NCI-H526 (cell line): ENCODE data around the gene NTM.

Experiments
- DNase-seq, 2 experiments: peaks; one replicate each; lab custom pipeline; 2025; lab: John Stamatoyannopoulos, UW

Gene NTM

DNA sequence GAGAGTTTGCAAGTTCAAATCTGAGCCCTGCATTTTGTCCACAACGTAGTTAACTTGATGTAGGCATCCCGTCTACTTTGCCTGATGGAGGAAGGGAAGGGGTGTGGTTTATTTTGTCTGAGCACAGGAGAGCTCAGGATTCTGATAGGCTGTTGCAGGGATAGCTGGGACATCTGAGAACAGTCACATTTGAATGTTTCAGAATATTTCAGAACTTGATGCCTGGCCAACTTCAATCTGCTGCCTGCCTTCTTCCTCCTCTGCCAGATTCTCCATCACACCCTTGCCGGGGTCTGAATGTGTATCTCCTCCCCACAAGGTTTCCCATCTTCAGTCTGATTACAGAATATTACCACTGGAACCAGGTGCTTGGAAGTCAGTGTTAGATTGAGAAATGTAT is 51.6 kb downstream of the NTM start:
- DNase-seq: peak; percentile 39 to 75

DNA sequence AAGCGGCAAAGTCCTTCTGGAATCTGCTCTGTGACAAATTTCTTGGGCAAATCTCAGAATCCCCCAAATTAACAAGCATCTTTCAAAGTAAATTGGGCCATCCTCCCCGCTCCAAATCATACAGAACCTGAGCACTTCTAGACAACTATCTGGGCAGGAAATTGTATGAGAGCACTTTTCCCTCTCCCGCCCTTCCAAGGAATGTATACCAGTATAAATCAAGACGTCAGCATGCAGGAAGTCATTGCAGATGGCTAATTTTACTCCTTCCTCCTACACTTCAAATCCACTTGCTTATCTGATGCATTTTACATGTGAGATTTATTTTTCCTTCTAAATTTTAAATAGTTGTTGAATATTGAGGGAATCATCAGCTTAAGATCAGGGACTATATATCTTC is 52.1 kb downstream of the NTM start:
- DNase-seq: no peak

- DNase-seq: peak; percentile 97
Measured at GRCh38 chr11:131423688-131424087, 53.3 kb downstream of the NTM start.

DNA sequence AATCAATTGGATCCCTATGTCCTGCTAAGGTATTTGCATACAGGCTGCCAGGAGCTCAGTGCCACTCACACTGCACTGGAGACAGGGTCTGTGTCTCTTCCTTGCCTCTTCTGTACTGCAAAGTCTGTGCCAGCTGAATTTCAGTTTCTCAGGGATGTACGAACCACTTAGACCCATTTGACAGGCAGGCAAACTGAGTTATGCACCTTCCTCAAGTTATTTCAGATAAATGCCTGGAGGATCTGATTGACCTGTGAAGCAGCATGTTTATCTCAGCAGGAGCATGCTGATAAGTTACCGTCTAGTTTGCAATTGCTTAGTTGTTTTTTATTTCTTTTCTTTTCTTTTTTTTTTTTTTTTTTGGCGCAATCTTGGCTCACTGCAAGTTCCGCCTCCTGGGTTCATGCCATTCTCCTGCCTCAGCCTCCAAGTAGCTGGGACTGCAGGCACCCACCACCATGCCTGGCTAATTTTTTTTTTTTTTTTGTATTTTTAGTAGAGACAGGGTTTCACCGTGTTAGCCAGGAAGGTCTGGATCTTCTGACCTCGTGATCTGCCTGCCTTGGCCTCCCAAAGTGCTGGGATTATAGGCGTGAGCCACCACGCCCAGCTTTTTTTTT is 54.0 kb downstream of the NTM start:
- DNase-seq: peak in 1 of 2 experiments; percentile 95

DNA sequence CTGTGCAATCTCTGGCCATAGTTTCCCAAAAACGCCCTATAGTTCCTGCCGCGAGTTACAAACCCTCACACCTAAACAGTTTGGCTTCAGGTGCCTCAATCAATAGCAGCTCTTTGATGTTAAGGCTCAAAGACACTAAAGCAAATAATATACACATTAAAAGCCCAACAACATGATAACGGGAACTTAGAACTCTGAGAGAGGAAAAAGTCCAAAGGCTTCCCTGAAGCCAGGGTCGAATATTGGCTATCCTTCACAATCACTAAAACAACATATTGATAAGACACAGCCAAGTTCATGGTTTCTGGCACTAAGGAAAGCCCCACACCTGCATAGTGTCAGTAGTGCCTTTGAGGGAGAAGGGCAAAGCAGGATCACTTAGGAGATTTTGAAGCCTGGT is 54.9 kb downstream of the NTM start:
- no peak for DNase-seq

DNA sequence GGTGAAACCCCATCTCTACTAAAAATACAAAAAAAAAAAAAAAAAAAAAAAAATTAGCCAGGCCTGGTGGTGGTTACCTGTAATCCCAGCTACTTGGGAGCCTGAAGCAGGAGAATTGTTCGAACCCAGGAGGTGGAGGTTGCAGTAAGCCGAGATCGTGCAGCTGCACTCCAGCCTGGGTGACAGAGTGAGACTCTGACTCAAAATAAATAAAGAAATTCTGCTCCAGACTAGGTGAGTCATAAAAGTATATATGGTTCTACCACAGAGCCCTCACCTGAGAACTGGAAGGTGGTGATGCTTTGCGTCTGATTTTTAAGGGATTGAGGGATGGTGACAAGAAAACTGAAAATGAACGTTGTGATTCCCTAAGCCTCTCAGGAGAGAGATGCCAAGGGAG is 58.4 kb downstream of the NTM start:
- DNase-seq: no peak

DNA sequence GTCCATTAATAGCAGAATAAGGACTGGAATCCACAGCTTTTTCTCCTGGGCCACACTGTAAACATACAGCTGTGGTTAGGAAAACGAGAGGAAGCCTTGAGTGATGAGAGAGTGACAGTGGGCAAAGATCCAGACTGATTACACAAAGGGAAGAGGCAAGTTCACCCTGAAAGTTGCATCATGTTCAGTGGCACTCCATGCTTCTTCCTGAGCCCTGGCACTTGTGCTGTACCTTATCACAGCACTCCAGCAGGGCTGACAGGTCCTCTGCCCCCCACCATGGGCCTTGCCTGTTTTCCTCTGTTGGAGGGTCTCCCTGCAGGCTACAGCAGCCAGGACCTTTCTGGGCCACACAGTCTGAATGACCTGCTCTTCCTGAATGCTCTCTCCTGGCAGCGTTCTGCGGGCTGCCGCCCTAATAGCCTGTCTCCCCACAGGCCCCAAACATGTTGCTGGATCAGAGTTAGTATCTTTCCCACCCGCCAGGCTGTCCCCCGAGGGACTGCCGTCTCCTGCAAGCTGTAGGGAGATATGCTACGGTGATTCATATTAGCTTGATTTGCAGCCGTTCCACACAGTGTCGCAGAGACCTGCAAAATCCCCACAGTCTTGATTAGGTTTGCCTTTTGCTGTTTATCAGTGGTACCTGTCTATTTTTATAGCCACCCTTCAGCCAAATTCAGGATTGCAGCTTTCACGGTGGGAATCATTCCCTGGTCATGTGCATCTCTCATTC is 60.2 kb downstream of the NTM start:
- peak in 1 of 2 experiments; percentile 30 for DNase-seq

- peak; percentile 35 to 82 for DNase-seq
Measured at GRCh38 chr11:131441051-131441810, 70.8 kb downstream of the NTM start.

GRCh38 chr11:131446590-131447275 is 76.3 kb downstream of the NTM start:
- DNase-seq: no peak

- DNase-seq: no peak
Measured at GRCh38 chr11:131447277-131447815, 76.9 kb downstream of the NTM start.

- no peak for DNase-seq
Measured at GRCh38 chr11:131447898-131448297, 77.5 kb downstream of the NTM start.

GRCh38 chr11:131449036-131450019 is 78.9 kb downstream of the NTM start:
- DNase-seq: peak in 1 of 2 experiments; percentile 52

DNA sequence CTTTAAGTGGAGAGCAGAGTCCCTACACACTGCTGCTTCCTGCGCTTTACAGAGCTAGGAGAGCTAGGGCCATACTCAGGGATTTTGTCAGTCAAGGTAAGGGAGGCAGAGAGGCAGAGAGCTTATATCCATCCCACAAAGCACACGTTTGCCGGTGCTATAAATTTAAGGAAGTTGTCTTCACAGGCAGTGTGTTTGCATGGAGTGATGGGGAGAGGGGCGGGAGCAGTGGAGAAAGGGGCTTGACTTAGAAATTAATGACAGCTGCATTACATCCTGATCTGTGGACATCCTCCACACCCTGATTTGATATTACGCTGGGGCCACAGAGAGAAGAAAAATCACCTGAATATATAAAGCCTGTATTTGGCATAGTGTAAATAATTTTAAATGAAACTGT is 84.1 kb downstream of the NTM start:
- DNase-seq: no peak

GRCh38 chr11:131454989-131455388 is 84.6 kb downstream of the NTM start:
- no peak for DNase-seq

DNA sequence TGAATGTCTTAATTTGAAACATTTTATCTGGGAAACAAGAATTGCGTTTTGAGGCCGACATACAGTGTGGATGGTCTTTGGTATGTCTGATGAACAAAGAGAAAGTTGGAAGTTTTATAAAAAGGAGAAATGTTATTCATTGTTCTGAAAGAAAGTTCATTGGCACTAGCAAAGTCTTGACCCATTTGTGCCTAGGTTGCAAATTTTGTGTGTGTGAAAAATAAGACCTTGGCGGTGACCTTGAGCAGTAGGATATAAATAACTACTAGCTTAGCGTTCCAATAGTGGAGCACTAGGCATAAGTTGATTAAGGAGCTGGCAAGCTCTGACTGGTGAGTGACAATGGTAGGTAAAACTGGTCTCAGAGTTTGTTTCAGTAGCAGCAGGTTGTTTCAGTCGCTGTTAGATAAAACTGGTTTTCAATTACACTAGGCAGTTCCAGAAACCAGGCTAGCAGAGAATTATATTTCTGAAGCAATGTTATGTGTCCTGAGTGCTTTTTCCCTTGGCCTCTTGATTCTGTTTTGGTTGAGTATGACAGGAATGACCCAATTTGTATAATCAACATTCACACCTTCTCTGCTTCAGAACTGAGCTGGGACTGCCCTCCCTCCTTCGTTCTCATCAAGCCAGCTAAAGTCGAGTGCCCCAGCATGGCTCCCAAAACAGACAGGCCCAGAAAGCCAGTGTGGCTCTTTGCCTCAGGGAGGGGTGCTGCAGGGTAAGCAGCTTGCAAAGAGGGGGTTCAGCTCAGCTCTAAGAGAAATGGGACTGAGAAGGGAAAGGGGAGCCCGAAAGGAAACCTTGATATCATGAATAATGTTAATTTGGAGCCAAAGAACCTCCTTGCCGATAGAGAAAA is 85.7 kb downstream of the NTM start:
- no peak for DNase-seq

GRCh38 chr11:131457163-131457562 is 86.7 kb downstream of the NTM start:
- DNase-seq: no peak

GRCh38 chr11:131458421-131458820 is 88.0 kb downstream of the NTM start:
- no peak for DNase-seq

- no peak for DNase-seq
Measured at GRCh38 chr11:131460931-131461330, 90.5 kb downstream of the NTM start.

DNA sequence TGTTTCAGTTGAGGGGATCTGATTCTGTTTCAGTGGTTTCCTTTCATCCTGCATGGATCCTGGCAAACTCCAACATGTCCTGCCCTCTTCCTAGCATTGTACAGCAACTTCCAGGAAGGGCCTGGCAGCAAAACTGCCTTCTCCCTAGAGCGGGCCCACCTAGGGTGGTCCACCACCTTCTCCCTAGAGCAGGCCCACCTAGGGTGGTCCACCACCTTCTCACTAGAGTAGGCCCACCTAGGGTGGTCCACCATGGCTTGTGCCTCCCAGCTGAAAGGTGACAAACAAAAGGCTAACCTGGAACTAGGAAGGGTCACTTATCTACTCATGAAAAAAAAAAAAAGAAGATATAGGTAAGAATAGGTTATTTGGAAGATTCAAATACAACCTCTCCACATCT is 92.2 kb downstream of the NTM start:
- no peak for DNase-seq

GRCh38 chr11:131463162-131463561 is 92.7 kb downstream of the NTM start:
- DNase-seq: peak; percentile 52 to 74
